DND-41 (cell line): ENCODE measurements around the gene SENP1.

Source experiments
- ATAC-seq: fragments of 200-7000 bp; cut with Tn5 transposase; 3 replicates; pipeline ENCODE4 v1.9.1; 2021; ENCODE audit warnings: low read depth; ENCODE audit not compliant: insufficient read depth
- DNase-seq: peaks from one replicate; pipeline ENCODE4 v3.0.0-alpha.2; 2020
- H2AFZ ChIP-seq: 2 replicates; pipeline ENCODE4 v1.6.0; 2012; ENCODE audit warnings: low read depth, low read length
- H3K27ac ChIP-seq: 2 replicates; pipeline ENCODE4 v1.5.1; 2012; ENCODE audit warnings: low read length, inconsistent platforms
- H3K27me3 ChIP-seq: fragments of 200-600 bp; sonication (generic); 2 replicates; pipeline ENCODE4 v1.6.0; 2012; ENCODE audit warnings: low read length, mild to moderate bottlenecking, inconsistent platforms; ENCODE audit not compliant: insufficient read depth, poor library complexity
- H3K36me3 ChIP-seq: 2 replicates; pipeline ENCODE4 v1.5.1; 2012; ENCODE audit warnings: low read length, inconsistent platforms; ENCODE audit not compliant: insufficient read depth
- H3K4me1 ChIP-seq: 2 replicates; pipeline ENCODE4 v1.5.1; 2012; ENCODE audit warnings: mild to moderate bottlenecking, low read length; ENCODE audit not compliant: insufficient read depth
- H3K4me2 ChIP-seq: 2 replicates; pipeline ENCODE4 v1.6.0; 2012; ENCODE audit warnings: mild to moderate bottlenecking, moderate library complexity, low read length, inconsistent platforms; ENCODE audit not compliant: insufficient read depth
- H3K4me3 ChIP-seq, 2 experiments: fragments of 200-600 bp in 1 of 2; shearing (Covaris generic) in 1 of 2; 2 replicates each; pipeline ENCODE4 v1.5.1; 2012 to 2016; ENCODE audit warnings: inconsistent platforms in 2 of 2, low read length in 2 of 2, mild to moderate bottlenecking in 2 of 2, low read depth in 1 of 2, moderate library complexity in 1 of 2
- H3K79me2 ChIP-seq: 2 replicates; pipeline ENCODE4 v1.6.0; 2012; ENCODE audit warnings: low read length, inconsistent platforms; ENCODE audit not compliant: insufficient read depth
- H3K9ac ChIP-seq: 2 replicates; pipeline ENCODE4 v1.6.0; 2012; ENCODE audit warnings: low read depth, mild to moderate bottlenecking, inconsistent platforms, low read length, moderate library complexity
- H3K9me3 ChIP-seq: 2 replicates; pipeline ENCODE4 v1.5.1; 2012; ENCODE audit warnings: low read length, moderate library complexity, mild to moderate bottlenecking, inconsistent platforms; ENCODE audit not compliant: insufficient read depth, severe bottlenecking
- H4K20me1 ChIP-seq: 2 replicates; pipeline ENCODE4 v1.6.0; 2012; ENCODE audit warnings: low read length; ENCODE audit not compliant: insufficient read depth
- EZH2 ChIP-seq: IDR thresholded peaks from 3 replicates; pipeline ENCODE4 v1.6.1; 2012; ENCODE audit warnings: borderline replicate concordance, low read depth, mild to moderate bottlenecking, moderate library complexity, low read length, inconsistent platforms; ENCODE audit not compliant: severe bottlenecking
- TF ChIP-seq, protein P1 (sequence below): IDR thresholded peaks from 2 replicates; pipeline ENCODE4 v1.5.1; 2012; ENCODE audit warnings: borderline replicate concordance, low read length, moderate library complexity, mild to moderate bottlenecking; ENCODE audit not compliant: poor library complexity, severe bottlenecking; ENCODE audit errors: extremely low read depth

SENP1 gene

DNA sequence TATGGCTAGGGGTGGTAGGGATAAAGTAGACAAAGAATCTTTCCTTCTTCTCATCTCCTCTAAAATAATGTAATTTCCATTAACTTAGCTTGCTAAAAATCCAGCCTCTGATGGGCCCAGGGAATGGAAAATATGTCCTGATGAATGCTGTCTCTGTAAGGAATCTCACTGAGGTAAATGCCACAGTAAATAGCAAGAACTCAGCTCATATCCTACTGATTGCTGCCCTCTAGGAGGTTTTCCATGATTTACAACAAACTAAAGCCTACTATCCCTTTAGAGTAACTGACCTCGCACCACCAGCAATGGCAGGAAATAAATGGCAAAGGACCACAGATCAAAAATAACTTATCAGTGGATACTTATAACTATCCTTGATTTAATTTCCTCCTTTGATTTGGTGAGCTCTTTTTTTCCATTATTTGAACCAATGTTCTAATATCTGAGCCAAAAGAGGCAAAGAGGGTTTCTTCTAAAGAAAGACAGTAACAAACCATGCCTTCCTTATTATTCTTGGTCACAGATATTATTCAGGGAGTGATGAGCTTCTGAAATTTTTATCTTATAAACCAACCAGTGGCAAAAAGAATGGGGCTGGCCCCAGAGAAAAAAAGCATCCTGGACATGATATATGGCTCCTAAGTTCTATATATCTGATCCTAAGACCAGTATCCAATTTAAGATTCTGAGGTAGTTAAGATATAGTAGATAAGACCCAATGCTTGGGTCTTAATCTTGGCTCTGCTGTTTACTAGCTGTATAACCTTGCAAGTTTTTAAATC lies 43.8 kb downstream of the SENP1 start:
- H3K4me1 ChIP-seq, result no peaks in the 10 kb centered on the region
- no peak overlapping the region for H3K4me2 ChIP-seq
- no peak overlapping the region for H2AFZ ChIP-seq
- DNase-seq (no peak), ATAC-seq (no peak)
- no peaks in the 10 kb centered on the region for H3K79me2 ChIP-seq
- no peaks in the 10 kb centered on the region for H3K27me3 ChIP-seq
- no peak overlapping the region for H3K9ac ChIP-seq
- peaks cover 88% of the 10 kb centered on the region for H3K36me3 ChIP-seq
- H3K27ac ChIP-seq, result no peak overlapping the region
- H4K20me1 ChIP-seq, result no peaks in the 10 kb centered on the region
- peaks cover 13% of the 10 kb centered on the region for H3K9me3 ChIP-seq
- TF ChIP-seq, protein P1, sequence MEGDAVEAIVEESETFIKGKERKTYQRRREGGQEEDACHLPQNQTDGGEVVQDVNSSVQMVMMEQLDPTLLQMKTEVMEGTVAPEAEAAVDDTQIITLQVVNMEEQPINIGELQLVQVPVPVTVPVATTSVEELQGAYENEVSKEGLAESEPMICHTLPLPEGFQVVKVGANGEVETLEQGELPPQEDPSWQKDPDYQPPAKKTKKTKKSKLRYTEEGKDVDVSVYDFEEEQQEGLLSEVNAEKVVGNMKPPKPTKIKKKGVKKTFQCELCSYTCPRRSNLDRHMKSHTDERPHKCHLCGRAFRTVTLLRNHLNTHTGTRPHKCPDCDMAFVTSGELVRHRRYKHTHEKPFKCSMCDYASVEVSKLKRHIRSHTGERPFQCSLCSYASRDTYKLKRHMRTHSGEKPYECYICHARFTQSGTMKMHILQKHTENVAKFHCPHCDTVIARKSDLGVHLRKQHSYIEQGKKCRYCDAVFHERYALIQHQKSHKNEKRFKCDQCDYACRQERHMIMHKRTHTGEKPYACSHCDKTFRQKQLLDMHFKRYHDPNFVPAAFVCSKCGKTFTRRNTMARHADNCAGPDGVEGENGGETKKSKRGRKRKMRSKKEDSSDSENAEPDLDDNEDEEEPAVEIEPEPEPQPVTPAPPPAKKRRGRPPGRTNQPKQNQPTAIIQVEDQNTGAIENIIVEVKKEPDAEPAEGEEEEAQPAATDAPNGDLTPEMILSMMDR, result no peak
- TF ChIP-seq EZH2, result no peak
- no peak overlapping the region for H3K4me3 ChIP-seq

DNA sequence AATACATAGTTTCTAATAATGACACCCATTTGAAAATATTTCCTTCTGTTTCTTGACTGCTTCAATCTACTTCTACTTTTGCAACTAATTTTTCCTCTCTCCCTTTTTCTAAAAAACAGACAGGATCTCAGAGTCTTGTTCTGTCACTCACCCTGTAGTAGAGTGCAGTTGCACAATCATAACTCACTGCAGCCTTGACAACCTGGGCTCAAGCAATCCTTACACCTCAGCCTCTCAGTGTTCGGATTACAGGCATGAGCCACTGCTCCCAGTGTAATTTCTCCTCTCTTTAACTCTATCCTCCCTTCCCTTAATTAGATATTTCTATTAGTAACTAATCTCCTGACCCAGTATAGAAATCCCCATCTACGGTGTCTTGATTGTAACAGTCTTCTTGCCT lies 45.4 kb downstream of the SENP1 start:
- H3K4me3 ChIP-seq, result no peak overlapping the region
- H3K4me2 ChIP-seq, result no peak overlapping the region
- no peaks in the 10 kb centered on the region for H3K4me1 ChIP-seq
- ATAC-seq (no peak), DNase-seq (no peak)
- no peak overlapping the region for H2AFZ ChIP-seq
- no peaks in the 10 kb centered on the region for H3K27me3 ChIP-seq
- H3K9me3 ChIP-seq, result peaks cover 13% of the 10 kb centered on the region
- H3K79me2 ChIP-seq, result no peaks in the 10 kb centered on the region
- H3K36me3 ChIP-seq, result peaks cover 72% of the 10 kb centered on the region
- no peak overlapping the region for H3K27ac ChIP-seq
- TF ChIP-seq EZH2, result no peak
- TF ChIP-seq, protein P1, result no peak
- no peak overlapping the region for H3K9ac ChIP-seq
- H4K20me1 ChIP-seq, result no peaks in the 10 kb centered on the region

DNA sequence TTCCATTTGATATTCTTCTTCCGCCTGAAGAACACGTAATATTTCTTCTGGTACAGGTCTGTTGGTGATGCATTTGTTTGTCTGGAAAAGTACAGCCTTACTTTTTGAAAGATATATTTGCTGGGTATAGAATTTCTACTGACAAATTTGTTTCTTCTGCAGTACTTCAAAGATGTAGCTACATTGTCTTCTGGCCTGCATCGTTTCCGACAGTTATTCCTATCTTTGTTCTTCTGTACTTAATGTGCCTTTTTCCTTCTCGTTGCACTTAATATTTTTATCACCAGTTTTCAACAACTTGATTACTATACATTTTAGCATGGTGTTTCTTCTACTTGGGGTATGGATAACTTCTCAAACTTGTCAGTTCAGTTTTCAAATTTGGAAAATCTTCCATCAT lies 47.1 kb downstream of the SENP1 start:
- peaks cover 13% of the 10 kb centered on the region for H3K9me3 ChIP-seq
- TF ChIP-seq EZH2, result no peak
- TF ChIP-seq, protein P1, result no peak
- no peak overlapping the region for H3K9ac ChIP-seq
- no peaks in the 10 kb centered on the region for H3K79me2 ChIP-seq
- no peak overlapping the region for H3K4me3 ChIP-seq
- H4K20me1 ChIP-seq, result no peaks in the 10 kb centered on the region
- H3K4me1 ChIP-seq, result no peaks in the 10 kb centered on the region
- H3K4me2 ChIP-seq, result no peak overlapping the region
- ATAC-seq (no peak), DNase-seq (no peak)
- H3K27me3 ChIP-seq, result no peaks in the 10 kb centered on the region
- H2AFZ ChIP-seq, result no peak overlapping the region
- H3K36me3 ChIP-seq, result peaks cover 66% of the 10 kb centered on the region
- H3K27ac ChIP-seq, result no peak overlapping the region
